BJ (cell line): Measurements from ENCODE around the gene HSPG2. TPM values are rescaled to one million over a fixed set of nuclear protein-coding genes. Genes with fewer than 3 reads are reported as not detected.
"Not testable (repeated sequence)": the region's sequence is repeated elsewhere in the genome, so short reads cannot be mapped to it uniquely, and the experiment has no call there.

Experiments
- CTCF ChIA-PET: fragments of 350-600 bp; formaldehyde crosslinking; extraction: SDS; loops from one replicate; lab custom pipeline; 2021; ENCODE audit warnings: antibody characterized with exemption, inconsistent platforms; lab: Yijun Ruan, JAX
- POLR2A ChIA-PET: fragments of 300-600 bp; sonication (Branson Sonifier 250); formaldehyde crosslinking; extraction: SDS; loops from one replicate; lab custom pipeline; 2021; ENCODE audit warnings: antibody characterized with exemption; lab: Charles Lee
- DNase-seq: peaks from one replicate; pipeline ENCODE4 v3.0.0-alpha.2; 2011; ENCODE audit warnings: low read depth
- H3K27me3 ChIP-seq: 2 replicates; pipeline ENCODE4 v1.6.0; 2011; ENCODE audit warnings: low read length; ENCODE audit not compliant: control insufficient read depth, insufficient read depth
- H3K36me3 ChIP-seq: 2 replicates; pipeline ENCODE4 v1.5.1; 2011; ENCODE audit warnings: low read length; ENCODE audit not compliant: control insufficient read depth, insufficient read depth
- H3K4me3 ChIP-seq: 2 replicates; pipeline ENCODE4 v1.5.1; 2011; ENCODE audit warnings: low read depth, mild to moderate bottlenecking, control low read depth, low read length
- CTCF ChIP-seq: IDR thresholded peaks from 2 replicates; pipeline ENCODE4 v1.5.1; 2011; ENCODE audit warnings: low read depth, mild to moderate bottlenecking, control low read depth, inconsistent platforms, low read length, moderate library complexity; ENCODE audit not compliant: insufficient read depth
- polyA plus RNA-seq: library from polyadenylated mRNA; depleted of rRNA; stranded (reverse); fragments of >200 nt; gene quantifications from 2 replicates; pipeline ENCODE4 v1.2.3, GENCODE V29; 2011

The HSPG2 gene
- polyA plus RNA-seq, 1 experiment, result 45.1 TPM

DNA sequence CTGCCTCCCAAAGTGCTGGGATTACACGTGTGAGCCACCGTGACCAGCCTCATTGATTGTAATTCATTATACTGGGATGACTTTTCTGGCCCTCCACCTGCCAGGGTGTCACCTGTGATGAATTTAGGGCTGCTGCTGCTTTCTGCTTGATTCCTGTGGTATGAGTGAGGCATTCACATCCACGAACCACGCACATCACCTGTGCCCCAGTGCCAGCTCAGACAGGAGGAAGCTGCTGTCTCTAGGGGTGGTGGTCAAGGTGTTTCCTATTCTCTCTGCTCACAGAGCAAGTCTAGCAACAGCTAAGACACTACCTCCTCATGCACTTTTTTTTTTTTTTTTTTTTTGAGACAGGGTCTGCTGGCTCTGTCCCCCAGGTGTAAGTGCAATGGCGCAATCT is 137.4 kb downstream of the HSPG2 start:
- ChIA-PET POLR2A (no interaction called here), CTCF (no interaction called here)
- H3K27me3 ChIP-seq, result no peaks in the 10 kb centered on the region
- DNase-seq, result no peak
- no peak for TF ChIP-seq CTCF
- no peaks in the 10 kb centered on the region for H3K36me3 ChIP-seq
- no peak overlapping the region for H3K4me3 ChIP-seq

GRCh38 chr1:21795075-21795474 is 142.0 kb downstream of the HSPG2 start:
- no peak for DNase-seq
- H3K36me3 ChIP-seq, result no peaks in the 10 kb centered on the region
- ChIA-PET POLR2A (no interaction called here), CTCF (interaction anchor here (0.7 to 1.2 kb wide), 2 partner anchors 12 to 53 kb away, joined by 3 read pairs; partner anchors contain the start of gene USP48)
- no peak overlapping the region for H3K4me3 ChIP-seq
- no peaks in the 10 kb centered on the region for H3K27me3 ChIP-seq
- TF ChIP-seq CTCF, result no peak

DNA sequence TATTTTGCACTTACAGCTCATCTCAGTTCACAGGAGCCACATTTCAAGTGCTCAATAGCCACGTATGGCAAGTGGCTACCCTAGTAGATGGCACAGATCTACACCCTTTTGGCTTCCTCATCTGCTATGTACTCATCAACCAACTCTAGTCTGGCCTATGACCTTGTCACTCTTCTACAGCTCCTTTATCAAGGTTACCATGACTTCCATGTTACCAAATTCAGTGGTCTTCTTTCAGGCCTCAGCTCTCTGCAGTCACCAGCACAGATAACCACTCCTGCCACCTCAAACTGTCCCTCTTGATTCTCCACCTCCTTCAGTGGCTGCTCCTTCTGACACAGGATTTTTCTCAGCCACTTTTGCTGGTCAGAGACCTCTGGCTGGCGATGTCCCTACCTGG is 142.5 kb downstream of the HSPG2 start:
- no peak for DNase-seq
- Histone ChIP-seq H3K27me3 (no peaks in the 10 kb centered on the region), H3K36me3 (no peaks in the 10 kb centered on the region), H3K4me3 (no peak overlapping the region)
- ChIA-PET POLR2A (no interaction called here), CTCF (interaction anchor here (0.7 to 1.2 kb wide), 2 partner anchors 11 to 54 kb away, joined by 3 read pairs; partner anchors contain the start of gene USP48)
- no peak for TF ChIP-seq CTCF

DNA sequence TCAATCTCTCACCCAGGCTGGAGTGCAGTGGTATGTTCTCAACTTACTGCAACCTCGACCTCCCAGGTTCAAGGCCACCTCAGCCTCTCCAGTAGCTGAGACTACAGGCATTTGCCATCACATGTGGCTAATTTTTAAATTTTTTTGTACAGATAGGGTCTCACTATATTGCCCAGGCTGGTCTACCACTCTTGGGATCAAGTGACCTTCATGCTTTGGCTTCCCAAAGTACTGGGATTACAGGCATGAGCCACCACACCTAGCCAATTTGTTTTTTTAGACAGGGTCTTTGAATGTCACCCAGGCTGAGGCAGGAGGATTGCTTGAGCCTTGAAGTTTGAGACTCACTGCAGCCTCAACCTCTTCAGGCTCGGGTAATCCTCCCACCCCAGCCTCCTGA is 144.0 kb downstream of the HSPG2 start:
- no peaks in the 10 kb centered on the region for H3K27me3 ChIP-seq
- no peak for DNase-seq
- POLR2A ChIA-PET, result no interaction called here
- CTCF ChIA-PET, result no interaction called here
- H3K4me3 ChIP-seq, result no peak overlapping the region
- H3K36me3 ChIP-seq, result no peaks in the 10 kb centered on the region
- TF ChIP-seq CTCF, result no peak

- H3K36me3 ChIP-seq, result no peaks in the 10 kb centered on the region
- CTCF ChIA-PET, result no interaction called here
- POLR2A ChIA-PET, result no interaction called here
- no peaks in the 10 kb centered on the region for H3K27me3 ChIP-seq
- TF ChIP-seq CTCF, result no peak
- DNase-seq, result no peak
- H3K4me3 ChIP-seq, result no peak overlapping the region
Measured at GRCh38 chr1:21786640-21787039, 150.5 kb downstream of the HSPG2 start.

- DNase-seq, H3K36me3 ChIP-seq, H3K27me3 ChIP-seq, POLR2A ChIA-PET, H3K4me3 ChIP-seq: not testable (repeated sequence)
- CTCF ChIA-PET, result interaction anchor here (0.6 kb wide), 1 partner anchor 1409 kb away, joined by 3 read pairs; no protein-coding TSS in a partner anchor
Measured at GRCh38 chr1:21785764-21786163, 151.3 kb downstream of the HSPG2 start.
